GM19099 (cell line): ENCODE results near the gene TSPO.

Source experiments
- POLR2A ChIP-seq: IDR thresholded peaks from 3 replicates; pipeline ENCODE4 v1.6.1; 2011; ENCODE audit warnings: low read depth; ENCODE audit not compliant: insufficient read length; ENCODE audit errors: extremely low read depth

The TSPO gene

DNA sequence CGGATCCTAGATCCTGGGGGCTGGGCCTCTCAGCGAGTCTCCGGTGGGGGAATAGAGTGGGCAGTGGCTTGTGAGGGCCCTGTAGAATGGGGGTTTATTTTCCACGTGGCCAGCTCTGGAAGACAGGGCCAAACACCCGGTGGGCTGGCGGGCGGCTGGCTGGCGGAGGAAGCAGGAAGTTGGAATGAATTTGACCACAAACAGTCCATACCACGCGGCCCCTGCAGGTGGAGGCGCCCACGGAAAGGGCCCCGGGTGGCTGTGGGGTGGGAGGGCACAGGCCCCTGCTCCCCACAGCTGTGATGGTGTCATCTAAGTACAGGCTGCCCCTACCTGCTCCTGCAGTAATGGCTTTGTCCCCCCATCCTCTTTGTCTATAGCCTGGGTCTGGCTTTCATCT is 23.2 kb upstream of the TSPO start:
- no peak for TF ChIP-seq POLR2A

DNA sequence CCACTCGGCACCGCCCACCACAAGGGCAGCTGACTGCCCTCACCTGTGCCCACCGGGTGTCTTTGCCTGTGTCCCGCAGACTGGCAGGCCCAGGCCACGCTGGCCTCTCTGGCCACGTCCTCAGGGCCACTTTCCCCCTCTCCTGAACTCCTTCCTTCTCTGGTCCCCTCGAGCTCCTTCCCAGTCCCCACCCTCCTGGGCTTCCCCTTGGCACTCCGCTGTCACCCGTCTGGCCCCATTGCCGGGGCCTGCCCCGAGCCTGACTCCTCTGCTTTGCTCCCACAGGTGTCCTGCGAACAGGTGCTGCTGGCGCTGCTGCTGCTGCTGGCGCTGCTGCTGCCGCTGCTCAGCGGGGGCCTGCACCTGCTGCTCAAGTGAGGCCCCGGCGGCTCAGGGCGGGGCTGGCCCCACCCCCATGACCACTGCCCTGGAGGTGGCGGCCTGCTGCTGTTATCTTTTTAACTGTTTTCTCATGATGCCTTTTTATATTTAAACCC is 22.4 kb upstream of the TSPO start:
- TF ChIP-seq POLR2A = no peak

DNA sequence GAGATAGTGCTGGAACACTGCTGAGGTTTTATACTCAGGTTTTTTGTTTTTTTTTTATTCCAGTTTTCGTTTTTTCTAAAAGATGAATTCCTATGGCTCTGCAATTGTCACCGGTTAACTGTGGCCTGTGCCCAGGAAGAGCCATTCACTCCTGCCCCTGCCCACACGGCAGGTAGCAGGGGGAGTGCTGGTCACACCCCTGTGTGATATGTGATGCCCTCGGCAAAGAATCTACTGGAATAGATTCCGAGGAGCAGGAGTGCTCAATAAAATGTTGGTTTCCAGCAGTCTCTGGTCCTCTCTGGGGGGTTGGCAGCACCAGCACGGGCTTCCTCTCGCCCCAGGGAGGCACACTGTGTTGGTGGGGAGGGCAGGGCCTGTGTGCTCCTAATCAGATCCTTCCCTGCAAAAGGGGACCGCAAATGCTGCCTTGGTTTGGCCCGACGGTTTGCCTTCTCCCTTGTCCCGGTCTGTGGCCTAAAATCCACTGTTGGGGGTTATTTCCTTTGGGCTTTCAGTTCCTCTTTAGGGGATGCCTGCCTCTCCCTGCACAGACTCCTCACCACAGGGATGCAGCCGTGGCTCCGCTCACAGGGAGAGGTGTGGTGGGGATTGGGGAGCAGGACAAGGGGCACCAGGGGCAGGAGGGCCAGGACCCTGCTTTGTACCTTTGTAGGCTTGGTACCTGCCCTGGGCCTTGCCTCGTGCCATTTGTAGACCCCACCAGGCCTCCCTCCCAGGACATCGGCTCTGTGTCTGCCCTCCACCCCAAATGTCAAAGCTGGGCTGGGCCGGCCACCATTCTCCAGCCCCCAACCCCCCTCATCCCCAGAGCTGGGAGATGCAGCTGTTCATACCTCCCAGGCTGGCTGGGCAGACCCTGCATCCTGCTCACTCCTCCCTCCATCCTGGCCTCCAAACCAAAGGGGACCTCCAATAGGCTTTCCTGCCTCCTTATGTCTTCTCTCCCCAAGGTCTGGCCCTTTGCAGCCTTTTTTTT is 21.6 kb upstream of the TSPO start:
- no peak for TF ChIP-seq POLR2A

DNA sequence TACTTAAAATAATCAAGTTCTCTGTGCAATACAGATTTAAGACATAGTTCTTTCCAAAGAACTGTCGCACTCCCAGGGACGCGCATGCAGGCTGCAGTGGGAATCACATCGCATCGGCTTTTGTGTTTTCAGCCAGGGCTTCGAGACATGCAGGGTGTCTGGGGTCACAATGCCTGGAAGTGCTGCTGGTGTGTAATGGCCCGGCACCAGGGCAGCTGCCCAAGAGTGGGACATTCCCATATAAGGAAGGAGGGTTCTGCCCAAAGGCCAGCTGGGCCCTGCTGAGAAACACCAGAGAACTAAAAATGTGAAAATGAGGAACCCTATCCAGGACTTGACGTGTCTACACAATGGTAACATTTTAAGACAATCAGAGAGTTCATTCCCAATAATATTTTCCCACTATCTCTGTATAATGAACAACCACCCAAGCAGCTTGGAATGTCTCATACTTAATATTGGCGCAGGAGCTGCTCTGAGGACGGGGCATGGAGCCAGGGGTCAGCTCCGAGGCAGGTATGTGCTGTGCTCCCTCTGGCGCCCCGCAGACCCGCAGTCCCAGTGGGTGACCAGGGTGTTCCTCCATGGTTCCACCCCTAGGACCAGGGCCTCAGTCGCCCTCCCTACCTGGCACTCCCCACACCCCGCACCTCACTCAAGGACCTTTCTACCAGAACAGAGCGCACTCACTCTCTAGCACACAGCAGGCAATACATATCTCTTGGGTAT is 19.4 kb upstream of the TSPO start:
- TF ChIP-seq POLR2A = no peak

DNA sequence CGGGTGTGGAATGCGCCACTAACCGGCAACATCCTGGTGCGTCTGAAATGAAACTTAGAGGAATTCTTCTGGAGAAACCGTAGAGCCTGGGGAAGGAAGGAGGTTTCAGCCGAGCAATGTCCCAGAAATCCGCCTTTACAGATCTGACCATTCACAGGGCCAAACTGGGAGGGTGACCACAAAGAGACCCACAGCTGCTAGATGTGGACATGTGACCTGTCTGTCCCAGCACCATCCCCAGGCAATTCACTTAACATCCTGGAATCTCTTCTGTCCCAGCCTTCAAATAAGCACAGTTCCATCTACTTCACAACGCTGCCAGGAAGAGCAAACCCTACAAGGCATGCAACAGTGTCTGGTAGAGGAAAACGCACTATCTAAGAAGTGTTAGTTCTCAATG is 18.0 kb upstream of the TSPO start:
- no peak for TF ChIP-seq POLR2A

DNA sequence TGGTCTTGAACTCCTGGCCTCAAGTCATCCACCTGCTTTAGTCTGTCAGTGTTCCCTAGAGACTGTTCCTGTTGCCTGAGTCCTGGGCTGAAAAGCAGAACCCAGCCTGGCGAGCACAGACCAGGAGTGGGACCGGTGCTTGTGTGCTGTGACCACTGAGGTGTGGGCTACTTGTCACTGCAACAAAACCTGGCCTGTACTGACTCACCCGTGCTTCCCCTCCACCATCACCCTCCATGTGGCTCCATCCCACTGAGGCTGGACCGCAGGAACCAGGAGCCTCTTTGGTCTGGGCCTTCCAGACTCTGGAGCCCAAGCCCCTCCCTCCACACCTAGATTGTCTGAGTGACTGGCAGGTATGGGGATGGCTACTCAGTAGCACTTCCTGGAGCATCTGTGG is 16.8 kb upstream of the TSPO start:
- TF ChIP-seq POLR2A = no peak

DNA sequence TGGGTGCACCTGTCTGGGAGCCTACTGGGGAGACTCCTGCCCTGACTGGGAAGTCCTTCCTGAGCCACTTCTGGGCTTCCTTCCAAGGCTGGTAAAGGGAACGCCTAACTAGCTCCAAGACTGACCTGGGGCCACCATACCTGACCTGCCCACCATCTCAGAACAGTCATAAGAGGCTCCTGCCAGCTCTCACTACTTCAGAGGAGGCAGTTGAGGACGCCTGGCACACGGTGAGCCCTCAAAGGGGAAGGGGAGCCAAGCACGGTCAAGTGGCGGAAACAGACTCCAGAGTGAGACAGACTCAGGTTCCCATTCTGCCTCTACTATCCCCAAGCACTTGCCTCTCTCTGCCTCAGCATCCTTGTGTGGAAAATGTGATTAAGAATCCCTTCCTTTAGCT is 15.8 kb upstream of the TSPO start:
- no peak for TF ChIP-seq POLR2A

DNA sequence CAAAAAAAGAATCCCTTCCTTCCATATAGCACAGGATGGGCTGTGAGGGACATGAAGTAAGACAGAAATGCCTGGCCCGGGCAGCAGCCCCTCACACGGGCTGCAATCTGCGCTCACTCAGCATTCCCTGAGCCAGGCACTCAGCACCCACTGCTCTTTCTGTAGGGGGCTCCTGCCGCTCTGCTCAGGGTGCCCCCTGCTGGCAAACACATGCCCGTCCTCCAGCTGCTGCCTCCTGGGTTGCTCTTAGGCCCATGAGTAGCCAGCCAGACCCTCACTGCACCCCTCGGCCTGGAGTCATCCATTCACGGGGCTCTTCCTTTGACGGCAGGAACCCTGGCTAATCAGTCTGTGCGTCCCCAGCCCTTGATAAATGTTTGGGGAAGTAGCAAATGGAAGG is 15.1 kb upstream of the TSPO start:
- TF ChIP-seq POLR2A = no peak

DNA sequence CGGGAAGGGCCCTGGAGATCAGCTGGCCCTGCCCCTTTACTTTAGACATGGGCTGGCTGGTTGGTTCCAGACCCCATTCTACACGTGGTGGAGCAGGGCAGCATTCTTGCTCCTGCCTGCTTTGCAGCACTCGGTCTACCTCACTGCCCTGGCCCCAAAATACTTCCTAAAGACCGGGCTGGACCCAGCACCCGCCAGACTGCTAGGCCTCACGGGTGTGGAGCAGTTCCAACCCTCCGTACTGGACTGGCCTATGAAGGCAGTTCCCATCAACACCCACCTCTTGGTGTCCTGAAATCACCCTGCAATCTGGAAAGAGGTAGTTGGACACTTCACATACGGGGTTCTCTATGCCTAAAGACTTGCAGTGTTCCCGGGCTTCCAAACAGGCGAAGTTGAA is 14.6 kb upstream of the TSPO start:
- TF ChIP-seq POLR2A = no peak

DNA sequence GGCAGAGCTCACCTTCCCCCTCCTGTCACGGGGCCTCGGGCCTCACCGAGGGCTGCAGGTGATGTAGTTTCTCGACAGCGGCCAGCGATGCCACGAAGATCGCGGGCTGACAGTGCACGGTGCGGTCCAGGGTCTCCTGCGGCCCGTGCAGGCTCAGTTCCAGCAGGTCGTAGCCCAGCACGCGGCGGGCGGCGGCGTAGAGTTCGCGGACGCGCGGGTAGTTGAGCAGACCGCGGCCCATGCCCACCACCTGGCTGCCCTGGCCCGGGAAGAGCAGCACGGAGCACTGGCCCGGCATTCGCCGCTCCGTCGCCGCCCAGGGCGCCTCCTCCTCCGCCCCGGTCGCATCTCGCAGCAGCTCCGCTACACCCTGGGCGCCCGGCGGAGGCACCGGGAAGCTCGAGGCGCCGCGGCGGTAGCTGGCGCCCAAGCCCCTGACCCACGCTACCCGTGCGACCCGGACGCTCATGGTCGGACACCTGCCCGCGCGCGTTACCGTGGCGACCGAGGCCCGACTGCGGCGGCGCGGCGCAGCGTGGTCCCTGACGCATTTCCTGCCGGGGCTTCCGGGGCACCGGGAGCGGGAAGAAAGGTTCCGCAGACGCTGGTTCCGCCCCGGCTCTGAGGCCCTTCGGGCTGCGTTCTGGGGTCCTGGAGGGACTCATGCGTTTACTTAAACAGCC is 8.3 kb upstream of the TSPO start, which contains the start of gene MCAT:
Gene MCAT (minus strand): TSS at position 519 of the 683 bp plus-strand sequence. CDS start 50 bp downstream, at position 469.
- peak; percentile 67 for TF ChIP-seq POLR2A

DNA sequence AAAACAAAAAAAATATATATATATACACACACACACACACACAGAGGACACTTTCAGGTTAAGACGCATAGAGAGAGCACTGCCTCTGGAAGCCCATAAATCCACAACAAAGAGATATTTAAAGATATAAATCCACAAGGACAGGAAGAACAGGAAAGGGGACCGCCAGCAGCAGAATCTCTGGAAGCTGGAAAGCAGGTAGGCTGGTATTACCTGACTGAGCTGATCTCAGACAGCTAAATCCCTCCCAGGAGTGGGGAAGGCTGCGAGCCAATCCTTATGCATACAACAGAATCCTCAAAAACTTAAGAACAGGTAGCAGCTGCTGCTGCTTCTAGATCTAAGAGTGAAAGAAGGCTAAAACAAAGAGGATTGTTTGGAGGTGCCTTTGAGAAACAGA is 6.4 kb upstream of the TSPO start:
- TF ChIP-seq POLR2A = no peak

DNA sequence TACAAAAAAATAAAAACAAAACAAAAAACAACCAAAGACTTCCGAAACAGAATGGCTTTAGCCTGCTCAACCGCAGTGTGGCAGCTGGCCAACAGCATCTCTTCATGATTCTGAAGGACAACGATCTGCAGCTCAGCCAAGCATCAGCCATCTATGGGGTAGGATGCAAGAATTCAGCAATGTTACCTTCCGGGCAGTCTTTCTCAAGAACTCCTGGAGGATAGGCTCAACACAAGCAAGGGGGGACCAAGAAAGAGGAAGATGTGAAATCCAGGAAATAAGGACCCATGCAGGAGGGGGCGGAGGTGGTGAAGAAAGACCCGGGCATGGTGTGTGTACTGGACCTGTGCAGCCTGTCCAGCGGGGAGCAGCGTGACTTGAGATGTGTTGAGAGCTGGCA is 3.5 kb upstream of the TSPO start:
- TF ChIP-seq POLR2A = no peak

DNA sequence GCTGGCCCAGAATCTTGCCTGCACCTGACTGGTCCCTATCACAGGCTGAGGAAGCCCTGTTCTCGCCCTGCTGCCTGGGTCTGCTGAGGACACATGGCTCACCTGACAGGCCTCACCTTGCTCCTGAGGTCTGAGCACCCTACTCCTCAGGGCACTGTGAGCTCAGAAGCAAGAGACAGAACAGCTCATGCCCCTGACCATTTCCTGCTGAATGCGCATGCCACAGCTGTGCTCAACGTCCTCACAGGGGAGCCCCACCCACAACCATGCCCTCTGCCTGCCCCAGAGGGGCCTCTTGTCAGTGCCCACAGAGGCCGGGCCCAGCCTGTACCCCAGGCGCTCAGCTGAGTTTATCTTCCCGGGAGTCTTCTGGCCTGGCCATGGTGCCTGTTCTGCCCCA is 2.8 kb upstream of the TSPO start:
- TF ChIP-seq POLR2A = no peak

DNA sequence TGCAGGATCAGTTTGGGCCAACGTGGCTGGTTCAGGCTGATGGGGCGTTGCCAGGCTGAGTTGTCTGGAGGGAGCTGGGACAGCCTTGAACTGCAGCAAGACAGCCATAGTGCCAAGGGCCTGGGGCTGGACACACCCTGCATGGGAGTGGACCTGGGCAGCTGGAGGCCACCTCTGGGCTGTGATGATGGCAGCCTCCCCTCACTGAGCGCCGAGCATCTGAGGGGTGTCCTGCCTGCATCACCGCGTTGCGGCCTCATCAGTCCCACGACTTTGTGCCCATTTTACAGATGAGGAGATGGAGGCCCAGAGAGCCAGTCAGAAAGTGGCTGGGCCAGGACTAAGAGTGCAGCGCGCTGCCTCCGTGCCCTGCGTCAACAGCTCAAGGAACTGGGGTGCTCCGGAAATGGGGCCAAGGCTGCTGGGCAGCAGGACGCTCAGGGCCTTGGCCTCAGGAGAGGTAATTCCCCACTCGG is 590 bp upstream of the TSPO start:
- no peak for TF ChIP-seq POLR2A

DNA sequence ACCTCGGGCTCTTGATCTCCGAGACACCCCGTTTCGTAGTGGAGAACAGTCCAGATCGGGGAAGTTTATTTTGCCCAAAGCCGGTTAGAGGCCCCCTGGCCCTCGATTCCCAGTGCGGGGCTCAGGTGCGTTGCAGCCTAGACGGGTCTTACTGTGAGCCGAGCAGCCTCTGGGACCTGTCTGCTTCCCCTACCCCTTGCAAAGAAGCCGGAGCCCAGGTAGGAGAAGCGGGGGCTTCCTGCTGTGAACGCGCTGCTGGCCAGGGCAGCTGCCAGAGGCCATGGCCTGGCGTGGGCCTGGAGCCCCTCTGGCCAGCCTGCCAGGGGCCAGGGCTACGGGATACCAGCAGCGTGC is 621 bp downstream of the TSPO start:
- no peak for TF ChIP-seq POLR2A
